GM12873 (cell line): ENCODE results near the gene PRKN.
A peak's percentile ranks its signal among the peaks of the same experiment; 100 is the strongest.

Source experiments
- TF ChIP-seq, protein P1 (sequence below): IDR thresholded peaks from 2 replicates; pipeline ENCODE4 v1.5.1; 2012; ENCODE audit warnings: low read depth, mild to moderate bottlenecking, moderate library complexity, low read length, control low read depth; ENCODE audit not compliant: insufficient read depth; ENCODE audit errors: missing control alignments

PRKN gene

DNA sequence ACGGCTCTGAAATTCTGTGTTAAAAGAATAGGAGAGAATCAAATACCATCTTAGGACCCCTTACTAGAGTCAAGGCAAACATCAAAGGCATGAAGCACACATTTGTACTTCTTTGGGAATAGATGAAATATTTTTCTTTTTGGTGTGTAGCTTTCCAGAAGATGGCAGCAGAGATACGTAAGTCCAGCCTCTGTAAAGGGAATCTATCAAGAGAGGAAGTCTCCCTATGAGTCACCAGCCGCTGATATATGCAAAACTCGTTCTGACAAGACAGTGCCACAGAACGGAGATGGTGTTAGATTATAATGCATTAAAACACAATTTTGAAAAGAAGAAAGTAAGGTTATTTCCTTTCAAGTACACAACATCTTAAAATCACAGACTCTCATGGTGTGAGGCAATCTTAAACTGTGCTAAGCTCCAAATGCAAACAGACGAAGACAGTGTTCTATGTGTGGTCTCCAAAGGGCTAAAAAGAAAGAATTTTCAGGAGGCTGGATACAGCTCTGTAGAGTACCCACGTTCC, 1333.7 kb downstream of the PRKN start:
- TF ChIP-seq, protein P1, sequence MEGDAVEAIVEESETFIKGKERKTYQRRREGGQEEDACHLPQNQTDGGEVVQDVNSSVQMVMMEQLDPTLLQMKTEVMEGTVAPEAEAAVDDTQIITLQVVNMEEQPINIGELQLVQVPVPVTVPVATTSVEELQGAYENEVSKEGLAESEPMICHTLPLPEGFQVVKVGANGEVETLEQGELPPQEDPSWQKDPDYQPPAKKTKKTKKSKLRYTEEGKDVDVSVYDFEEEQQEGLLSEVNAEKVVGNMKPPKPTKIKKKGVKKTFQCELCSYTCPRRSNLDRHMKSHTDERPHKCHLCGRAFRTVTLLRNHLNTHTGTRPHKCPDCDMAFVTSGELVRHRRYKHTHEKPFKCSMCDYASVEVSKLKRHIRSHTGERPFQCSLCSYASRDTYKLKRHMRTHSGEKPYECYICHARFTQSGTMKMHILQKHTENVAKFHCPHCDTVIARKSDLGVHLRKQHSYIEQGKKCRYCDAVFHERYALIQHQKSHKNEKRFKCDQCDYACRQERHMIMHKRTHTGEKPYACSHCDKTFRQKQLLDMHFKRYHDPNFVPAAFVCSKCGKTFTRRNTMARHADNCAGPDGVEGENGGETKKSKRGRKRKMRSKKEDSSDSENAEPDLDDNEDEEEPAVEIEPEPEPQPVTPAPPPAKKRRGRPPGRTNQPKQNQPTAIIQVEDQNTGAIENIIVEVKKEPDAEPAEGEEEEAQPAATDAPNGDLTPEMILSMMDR = peak; percentile 66

DNA sequence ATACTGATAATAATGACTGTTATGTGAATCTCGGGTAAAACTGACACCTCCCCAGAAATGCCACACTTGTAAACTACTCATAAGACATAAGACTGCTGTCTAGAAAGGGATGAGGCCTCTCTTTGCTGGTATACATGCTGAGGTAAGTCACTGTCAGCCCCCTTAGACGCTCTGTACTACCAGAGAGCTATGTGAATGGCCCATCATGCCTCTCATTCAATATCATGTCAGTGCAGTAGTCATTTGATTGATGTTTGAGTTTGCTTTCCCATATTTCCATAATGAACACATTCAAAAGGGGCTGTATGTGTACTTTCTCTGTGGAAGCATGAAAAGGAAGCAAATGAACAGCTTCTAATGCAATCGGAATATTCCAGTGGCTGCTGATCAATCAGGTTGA, 1334.3 kb downstream of the PRKN start:
- TF ChIP-seq, protein P1 = no peak

DNA sequence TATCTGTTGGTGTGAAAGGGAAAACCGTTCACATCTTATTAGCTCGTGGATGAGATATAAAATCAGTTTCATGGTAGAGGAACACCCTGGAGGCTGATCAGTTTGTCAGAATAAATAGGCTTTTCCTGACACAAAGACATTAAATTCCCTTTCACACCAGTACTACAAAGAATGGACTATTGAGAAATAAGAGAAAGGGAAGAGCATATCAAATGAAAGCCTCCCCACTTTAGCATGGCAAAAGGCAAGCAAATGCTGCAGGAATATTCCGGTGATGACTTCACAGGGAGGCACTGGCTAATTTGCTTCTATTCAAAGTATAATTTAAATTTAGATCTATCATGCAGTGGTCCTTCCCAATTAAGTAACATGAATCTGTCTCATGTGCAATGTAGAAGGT, 1337.8 kb downstream of the PRKN start:
- TF ChIP-seq, protein P1 = no peak

DNA sequence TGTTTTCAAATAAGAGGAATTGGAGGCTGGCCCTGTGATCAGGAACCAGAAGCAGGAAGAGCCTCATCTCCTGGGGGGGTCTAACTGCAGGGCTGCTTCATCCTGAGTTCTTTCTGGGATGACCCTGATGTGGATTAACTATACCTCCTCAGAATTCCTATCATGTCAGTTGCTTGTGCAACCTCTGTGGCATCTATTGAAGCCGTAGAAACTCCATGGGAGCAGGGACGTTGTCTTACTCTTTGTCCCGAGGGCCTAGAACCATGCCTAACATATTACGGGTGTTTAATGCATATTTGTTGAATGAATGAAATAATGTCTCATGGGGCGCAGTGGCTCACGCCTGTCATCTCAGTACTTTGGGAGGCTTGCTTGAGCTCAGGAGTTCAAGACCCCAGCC, 1343.6 kb downstream of the PRKN start:
- TF ChIP-seq, protein P1 = no peak

DNA sequence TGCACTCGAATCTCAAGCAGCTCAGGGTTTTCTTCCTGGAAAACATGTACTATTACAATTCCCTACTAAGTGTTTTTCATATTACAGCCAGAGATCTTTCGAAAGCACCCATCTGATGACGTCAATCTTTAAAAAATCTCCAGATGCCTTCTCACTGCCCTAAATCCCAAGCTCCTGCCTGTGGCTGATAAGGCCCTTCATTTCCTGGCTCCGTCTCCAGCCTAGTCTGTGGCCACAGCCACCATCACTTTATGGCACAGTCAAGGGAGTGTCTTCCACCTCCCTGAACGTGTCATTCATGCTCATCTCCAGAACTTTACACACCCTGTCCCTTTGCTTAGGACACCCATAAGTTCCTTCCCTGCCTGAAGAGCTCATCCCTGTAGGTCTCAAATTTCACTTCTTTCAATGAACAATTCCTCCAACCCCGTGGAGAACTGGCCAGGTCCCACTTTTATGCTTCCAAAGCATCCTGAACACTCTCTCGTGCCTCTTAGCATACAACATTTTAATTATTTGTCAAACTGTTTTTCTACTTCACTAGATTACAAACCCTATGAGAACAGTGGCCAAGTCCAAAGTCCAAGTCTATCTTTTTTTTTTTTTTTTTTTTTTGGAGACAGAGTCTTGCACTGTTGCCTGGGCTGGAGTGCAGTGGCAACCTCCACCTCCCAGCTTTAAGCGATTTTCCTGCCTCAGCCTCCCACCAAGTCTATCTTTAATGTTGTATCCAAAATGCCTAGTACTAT, 1347.6 kb downstream of the PRKN start:
- TF ChIP-seq, protein P1 = no peak

DNA sequence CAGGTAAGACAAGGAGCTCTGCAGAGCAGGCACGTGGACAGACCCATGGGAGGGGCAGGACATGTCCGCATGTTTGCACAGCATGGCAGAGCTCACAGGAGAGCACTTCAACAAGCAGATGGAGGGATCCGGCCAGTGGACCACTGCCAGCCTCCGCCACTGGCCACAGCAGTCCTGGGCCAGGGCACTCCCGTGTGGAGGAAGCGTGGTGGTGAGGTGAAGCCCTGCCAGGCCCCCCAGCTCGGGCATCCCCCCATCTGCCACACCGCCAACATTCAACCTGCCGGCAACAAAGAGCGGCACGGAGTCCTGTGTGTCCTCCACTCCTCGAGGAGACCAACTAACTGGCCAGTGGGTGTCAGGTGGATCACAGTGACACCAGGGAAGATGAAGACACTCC, 1349.5 kb downstream of the PRKN start:
- TF ChIP-seq, protein P1 = no peak

DNA sequence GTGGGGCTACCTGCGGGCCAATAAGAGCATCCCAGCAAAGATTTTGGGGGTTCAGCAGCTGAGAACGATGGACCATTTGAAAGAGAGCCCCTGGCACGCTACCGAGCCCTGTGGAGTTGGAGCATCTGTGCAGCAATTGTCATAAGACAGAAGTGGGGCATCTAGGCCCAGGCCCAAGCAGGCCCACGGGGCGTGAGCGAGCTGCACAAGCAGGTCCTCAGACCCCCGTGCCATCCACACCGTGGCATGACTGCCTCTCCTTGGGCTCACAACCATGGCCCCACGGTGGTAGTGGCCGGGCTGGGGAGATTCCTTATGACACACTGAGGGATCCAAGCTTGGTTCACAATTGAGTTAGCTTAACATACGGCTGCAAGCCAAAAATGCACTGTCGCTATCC, 1350.5 kb downstream of the PRKN start:
- TF ChIP-seq, protein P1 = no peak
